ENCODE results near the gene RAPGEF4. TPM values are rescaled to one million over a fixed set of nuclear protein-coding genes. Genes with fewer than 3 reads are reported as not detected.

Gene RAPGEF4
- total RNA-seq, 1 experiment from 2014 or later = 1.4 TPM

DNA sequence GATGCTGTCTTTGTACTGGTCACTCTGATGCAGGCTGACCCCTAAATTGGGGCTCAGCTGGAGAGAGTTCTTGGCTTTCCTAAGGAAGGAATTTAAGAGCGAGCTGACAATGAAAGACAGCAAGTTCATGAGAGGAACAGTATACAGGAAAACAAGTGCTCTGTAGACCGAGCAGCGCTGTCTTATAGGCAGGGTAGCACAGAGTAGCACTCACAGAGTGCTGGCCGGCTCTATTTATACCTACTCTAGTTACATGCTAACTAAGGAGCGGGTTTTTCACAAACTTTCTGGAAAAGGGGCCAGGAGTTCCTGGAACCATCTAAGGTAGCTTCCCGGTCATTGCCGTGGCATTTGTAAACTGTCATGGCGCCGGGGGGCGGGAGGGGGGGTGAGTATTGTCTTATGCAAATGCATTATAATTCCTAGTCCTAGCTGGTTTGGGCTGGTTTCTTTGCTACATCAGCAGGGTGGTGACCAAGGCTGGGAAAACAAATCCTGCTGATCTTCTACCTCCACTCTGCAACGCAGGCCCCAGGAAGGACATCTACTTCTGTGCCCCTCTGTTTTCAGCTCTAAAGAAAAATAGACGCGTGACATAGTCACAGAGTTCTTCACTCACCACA lies 308.4 kb downstream of the RAPGEF4 start:
- H3K79me1 ChIP-seq (ENCODE audit: insufficient read depth, low read depth, low read length, poor library complexity, severe bottlenecking) = no peaks in the 10 kb centered on the region
- Mint-ChIP-seq H3K4me1 (peaks cover 0 to 4% of the 10 kb centered on the region in 2 experiments; a peak in 2 of 4 replicates), H3K27me3 (ENCODE audit: low read depth) (no peaks in the 10 kb centered on the region), H3K36me3 (ENCODE audit: insufficient read depth in 1 of 3, low read depth in 3 of 3) (no peaks in the 10 kb centered on the region), H3K4me3 (no peak overlapping the region), H3K27ac (no peak overlapping the region), H3K9me3 (no peaks in the 10 kb centered on the region)
- no peak overlapping the region for H3K27ac ChIP-seq (ENCODE audit: insufficient read length, low read depth, low read length)
- no peak overlapping the region for H2BK5ac ChIP-seq (ENCODE audit: insufficient read length, low read length)
- H3K27me3 ChIP-seq (ENCODE audit: insufficient read depth, low read length) = no peaks in the 10 kb centered on the region
- H3T11ph ChIP-seq (ENCODE audit: low read length) = no peak overlapping the region
- H3K79me2 ChIP-seq (ENCODE audit: insufficient read depth, low read length) = no peaks in the 10 kb centered on the region
- H4K20me1 ChIP-seq (ENCODE audit: control insufficient read depth, insufficient read depth, insufficient read length) = no peaks in the 10 kb centered on the region
- H4K8ac ChIP-seq (replicated peaks; ENCODE audit: insufficient read length, low read depth, low read length) = no peak overlapping the region
- no peak overlapping the region for H2BK120ac ChIP-seq (ENCODE audit: low read depth, low read length, poor library complexity, severe bottlenecking)
- no peak overlapping the region for H3K56ac ChIP-seq (ENCODE audit: insufficient read length, low read depth, low read length)
- DNase-seq = no peak
- H4K91ac ChIP-seq (ENCODE audit: insufficient read length, low read depth, low read length) = peak overlapping the region; percentile 33
- no peak overlapping the region for H3K9ac ChIP-seq (ENCODE audit: extremely low read depth, insufficient read length, low read length)
- H3K18ac ChIP-seq (ENCODE audit: insufficient read length, low read depth, low read length) = no peak overlapping the region
- H2BK12ac ChIP-seq (ENCODE audit: insufficient read length, low read depth, low read length) = no peak overlapping the region
- no peak overlapping the region for H3K4me2 ChIP-seq (ENCODE audit: insufficient read depth, insufficient read length, low read length)
- H2BK15ac ChIP-seq (ENCODE audit: low read depth, low read length) = no peak overlapping the region
- no CpG with 5 or more reads among the region's 13 CpGs for WGBS (ENCODE audit: extremely low coverage, insufficient read length, low lambda C conversion rate)
- no peak overlapping the region for H2AK5ac ChIP-seq (ENCODE audit: insufficient read length, low read length)
- H3K23me2 ChIP-seq (ENCODE audit: insufficient read length, low read depth, low read length, poor library complexity, severe bottlenecking) = no peaks in the 10 kb centered on the region
- H3K4ac ChIP-seq (ENCODE audit: low read depth, low read length) = no peak overlapping the region
- no peak overlapping the region for H2BK20ac ChIP-seq (ENCODE audit: low read depth, low read length, poor library complexity, severe bottlenecking)
- H3K14ac ChIP-seq (ENCODE audit: insufficient read depth, low read length) = no peak overlapping the region; the same call in 1 of the 2 replicates
- no peak overlapping the region for H4K5ac ChIP-seq (ENCODE audit: insufficient read length, low read depth, low read length)
- no peak overlapping the region for H2AFZ ChIP-seq (ENCODE audit: low read length)
- no peaks in the 10 kb centered on the region for H3K4me1 ChIP-seq (ENCODE audit: insufficient read depth, low read length)
- H3K9me3 ChIP-seq (ENCODE audit: control insufficient read depth, low read depth, low read length) = no peaks in the 10 kb centered on the region
- TF ChIP-seq, protein P1, sequence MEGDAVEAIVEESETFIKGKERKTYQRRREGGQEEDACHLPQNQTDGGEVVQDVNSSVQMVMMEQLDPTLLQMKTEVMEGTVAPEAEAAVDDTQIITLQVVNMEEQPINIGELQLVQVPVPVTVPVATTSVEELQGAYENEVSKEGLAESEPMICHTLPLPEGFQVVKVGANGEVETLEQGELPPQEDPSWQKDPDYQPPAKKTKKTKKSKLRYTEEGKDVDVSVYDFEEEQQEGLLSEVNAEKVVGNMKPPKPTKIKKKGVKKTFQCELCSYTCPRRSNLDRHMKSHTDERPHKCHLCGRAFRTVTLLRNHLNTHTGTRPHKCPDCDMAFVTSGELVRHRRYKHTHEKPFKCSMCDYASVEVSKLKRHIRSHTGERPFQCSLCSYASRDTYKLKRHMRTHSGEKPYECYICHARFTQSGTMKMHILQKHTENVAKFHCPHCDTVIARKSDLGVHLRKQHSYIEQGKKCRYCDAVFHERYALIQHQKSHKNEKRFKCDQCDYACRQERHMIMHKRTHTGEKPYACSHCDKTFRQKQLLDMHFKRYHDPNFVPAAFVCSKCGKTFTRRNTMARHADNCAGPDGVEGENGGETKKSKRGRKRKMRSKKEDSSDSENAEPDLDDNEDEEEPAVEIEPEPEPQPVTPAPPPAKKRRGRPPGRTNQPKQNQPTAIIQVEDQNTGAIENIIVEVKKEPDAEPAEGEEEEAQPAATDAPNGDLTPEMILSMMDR (conservative IDR thresholded peaks at IDR 0.05) = no peak
- no peak overlapping the region for H3K23ac ChIP-seq (ENCODE audit: insufficient read length, low read depth, low read length)
